HuH-7 (cell line): Measurements from ENCODE around the gene SAC3D1.

ENCODE experiments used
- DNase-seq: peaks from one replicate; pipeline ENCODE4 v3.0.0; 2011; ENCODE audit warnings: low spot score

SAC3D1 gene

GRCh38 chr11:65090628-65091027 is 49.6 kb downstream of the SAC3D1 start:
- no peak for DNase-seq
